Thyroid gland (tissue), 4 donors: ENCODE data around the gene PLCB4.

Experiments
- CTCF ChIP-seq, 6 experiments: fragments of 200-600 bp in 3 of 6; fragments of 450-650 bp in 3 of 6; sonication (generic) in 3 of 6; IDR thresholded peaks; one replicate each; pipeline ENCODE4 v1.5.1; 2016 to 2019; ENCODE audit warnings: antibody characterized with exemption in 6 of 6, mild to moderate bottlenecking in 2 of 6, inconsistent platforms in 1 of 6, moderate library complexity in 1 of 6
- POLR2A ChIP-seq, 2 donors: fragments of 450-650 bp; IDR thresholded peaks; one replicate each; pipeline ENCODE4 v1.6.1; 2017; ENCODE audit warnings: antibody characterized with exemption in 2 of 2, mild to moderate bottlenecking in 2 of 2, moderate library complexity in 1 of 2

GRCh38 chr20:9409981-9410380, 341.1 kb downstream of the PLCB4 start:
- TF ChIP-seq CTCF (IDR thresholded peaks at IDR 0.05) (no peak), POLR2A (IDR thresholded peaks at IDR 0.05) (no peak)
